ENCODE data around the gene SAMD4A.
"Not testable (repeated sequence)": the region's sequence is repeated elsewhere in the genome, so short reads cannot be mapped to it uniquely, and the experiment has no call there.

Gene SAMD4A

GRCh38 chr14:54591866-54592265 lies 24.9 kb downstream of the SAMD4A start:
- DNase-seq (ENCODE audit: low read depth, low spot score) = no peak

DNA sequence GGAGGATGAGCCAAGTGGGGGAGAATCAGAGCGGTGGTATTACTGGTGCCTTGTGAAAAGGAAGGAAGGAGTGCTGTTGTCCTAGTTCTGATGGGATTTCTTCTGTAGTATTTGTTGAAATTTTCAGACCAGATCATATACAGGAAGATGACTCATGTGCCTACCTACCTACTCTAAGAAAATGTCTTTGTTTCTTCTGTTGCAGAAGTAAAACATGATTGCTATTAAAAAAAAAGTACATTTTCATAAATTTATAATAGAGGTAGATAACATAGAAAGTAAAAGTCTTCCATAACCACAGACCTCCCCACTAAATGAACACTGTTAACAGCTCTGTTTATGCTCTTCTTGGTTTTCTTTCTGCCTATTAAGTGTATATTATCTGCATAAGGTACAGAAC lies 26.9 kb downstream of the SAMD4A start:
- no peak for DNase-seq (ENCODE audit: low read depth, low spot score)

GRCh38 chr14:54594537-54594936 lies 27.6 kb downstream of the SAMD4A start:
- no peak for DNase-seq (ENCODE audit: low read depth, low spot score)

GRCh38 chr14:54597795-54598443 lies 31.0 kb downstream of the SAMD4A start:
- DNase-seq (ENCODE audit: low read depth, low spot score) = no peak

DNA sequence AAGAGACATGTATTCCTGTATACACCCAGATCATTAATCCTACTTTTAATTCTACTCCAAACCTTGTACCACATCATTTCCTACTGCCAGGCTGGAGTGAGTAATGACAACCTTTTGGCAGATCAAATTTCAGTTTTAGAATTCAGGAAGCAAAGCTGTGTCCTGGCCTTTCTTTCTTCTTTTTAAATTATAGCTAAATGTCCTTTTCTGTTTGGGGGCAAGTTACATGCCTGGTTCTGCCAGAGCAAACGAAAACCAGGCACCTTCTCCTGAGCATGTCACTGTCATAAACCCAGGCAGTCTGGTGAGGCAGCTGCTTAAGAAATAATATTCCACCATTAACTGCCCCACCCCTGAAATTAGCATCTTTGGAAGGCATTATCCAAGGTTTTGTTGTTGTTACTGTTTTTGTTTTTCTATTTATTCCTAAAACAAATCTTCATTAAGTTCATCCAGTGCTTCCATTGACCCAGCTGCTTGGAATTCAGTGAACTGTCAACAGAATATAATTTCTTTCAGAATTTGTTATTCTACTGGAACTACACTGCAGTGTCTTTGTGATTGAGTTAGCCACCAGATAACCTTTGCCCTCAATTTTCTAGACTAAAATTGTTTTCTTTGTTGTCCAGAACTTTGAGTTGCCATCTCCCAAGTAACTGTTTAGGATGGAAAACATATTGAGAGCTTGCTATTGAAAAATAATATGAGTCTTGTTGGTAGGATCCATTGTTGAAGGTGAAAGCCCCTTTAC lies 33.2 kb downstream of the SAMD4A start:
- DNase-seq (ENCODE audit: low read depth, low spot score) = no peak

DNA sequence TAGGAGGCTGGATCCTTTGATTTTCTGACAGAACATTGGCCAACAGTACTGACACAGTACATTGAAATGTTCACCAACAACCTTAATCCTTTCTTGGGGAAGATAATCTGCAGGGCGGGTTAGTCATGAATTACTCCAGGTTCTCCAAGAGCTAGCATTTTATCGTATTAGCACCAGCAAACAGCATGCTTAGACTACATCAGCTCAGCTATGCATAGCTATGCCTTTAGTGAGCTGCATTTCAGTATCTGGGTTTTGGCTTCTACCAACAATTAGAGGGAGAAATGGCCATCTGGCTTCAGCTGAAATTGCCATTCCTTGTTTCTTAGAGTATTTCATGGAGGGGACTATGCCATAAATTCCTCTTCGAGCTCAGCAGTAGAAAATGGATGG lies 33.8 kb downstream of the SAMD4A start:
- no peak for DNase-seq (ENCODE audit: low read depth, low spot score)

DNA sequence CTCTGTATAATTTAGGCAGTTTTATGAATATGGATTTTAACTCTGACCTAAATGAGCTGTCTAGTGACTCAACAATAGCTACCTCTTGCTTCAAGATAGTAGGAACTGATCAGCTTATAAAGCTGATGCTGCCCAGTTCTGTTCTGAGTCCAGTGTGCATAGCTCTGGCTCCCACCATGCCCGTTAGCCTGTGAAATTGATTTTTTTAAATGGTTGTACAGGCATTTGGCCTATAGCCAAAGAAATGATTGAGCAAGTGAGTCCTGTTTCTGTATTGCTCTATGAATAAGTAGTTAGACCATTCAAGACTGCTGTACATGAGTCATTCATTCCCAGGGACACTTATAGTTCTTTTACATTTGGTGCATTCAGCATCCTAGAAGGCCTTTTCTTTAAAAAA lies 36.4 kb downstream of the SAMD4A start:
- DNase-seq (ENCODE audit: low read depth, low spot score) = no peak

DNA sequence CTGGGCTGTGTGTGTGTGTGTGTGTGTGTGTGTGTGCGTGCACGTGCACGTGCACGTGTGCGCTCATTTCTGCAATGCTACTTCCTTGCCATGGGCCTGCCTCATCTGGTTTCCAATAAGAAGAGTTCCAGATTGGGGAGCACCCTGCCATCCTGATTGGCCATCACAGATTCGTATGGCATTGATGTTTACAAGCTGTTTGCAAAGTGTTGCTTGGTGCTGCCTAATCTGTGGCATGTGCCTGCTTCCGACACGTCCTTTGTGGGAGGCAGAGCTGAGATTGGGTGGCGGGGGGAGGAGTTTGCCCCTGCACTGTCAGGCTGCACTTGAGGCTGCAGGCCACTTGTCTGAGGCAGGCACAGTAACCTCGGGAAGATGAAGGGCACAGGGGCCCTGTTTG lies 39.2 kb downstream of the SAMD4A start:
- no peak for DNase-seq (ENCODE audit: low read depth, low spot score)

DNA sequence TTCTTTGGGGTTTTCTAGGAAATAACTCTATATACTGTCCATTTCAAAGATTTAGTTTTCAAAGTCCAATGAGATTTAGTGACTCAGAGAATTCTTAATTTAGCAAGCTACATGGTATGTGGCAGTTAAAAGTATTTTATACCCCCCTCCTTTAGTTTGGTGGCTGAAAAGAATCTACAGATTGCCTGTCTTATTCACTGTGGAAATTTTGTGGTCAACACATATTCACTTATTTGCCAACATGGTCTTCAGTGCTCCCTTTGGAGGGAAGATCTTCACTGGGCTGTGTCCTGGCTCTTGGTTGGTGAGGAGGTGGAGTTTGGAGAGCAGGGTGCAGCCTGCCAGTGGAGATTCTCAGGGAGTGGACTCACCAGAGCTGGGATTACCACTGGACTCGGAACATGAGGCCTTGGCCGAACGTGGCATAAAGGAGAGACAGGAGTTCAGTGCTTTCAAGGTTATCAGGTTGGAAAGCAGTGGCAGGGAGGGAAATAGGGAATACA lies 39.8 kb downstream of the SAMD4A start:
- DNase-seq (ENCODE audit: low read depth, low spot score) = no peak

DNA sequence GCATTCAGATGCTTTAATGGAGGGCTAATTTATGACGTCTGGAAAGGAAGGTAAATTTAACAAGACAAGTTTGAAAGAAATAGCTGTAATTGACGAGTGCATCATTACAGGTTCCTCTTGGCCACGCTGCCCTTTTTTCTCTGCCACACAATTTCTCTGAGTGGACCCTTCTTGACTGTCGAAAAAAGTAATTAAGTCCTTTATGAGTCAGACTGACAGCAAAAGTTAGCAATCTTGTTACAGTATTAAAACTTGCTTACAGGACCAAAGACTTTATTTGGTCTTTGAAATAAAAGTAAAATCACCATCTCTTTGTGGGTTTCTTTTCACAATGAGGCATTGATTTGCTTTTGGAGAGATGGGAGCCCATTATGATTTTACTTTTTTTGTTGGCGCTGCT lies 42.6 kb downstream of the SAMD4A start:
- no peak for DNase-seq (ENCODE audit: low read depth, low spot score)

GRCh38 chr14:54610051-54610977 lies 43.4 kb downstream of the SAMD4A start:
- DNase-seq (ENCODE audit: low read depth, low spot score) = no peak

GRCh38 chr14:54614296-54614695 lies 47.4 kb downstream of the SAMD4A start:
- DNase-seq (ENCODE audit: low read depth, low spot score) = no peak

GRCh38 chr14:54617467-54617866 lies 50.5 kb downstream of the SAMD4A start:
- no peak for DNase-seq (ENCODE audit: low read depth, low spot score)

GRCh38 chr14:54621686-54622085 lies 54.8 kb downstream of the SAMD4A start:
- DNase-seq (ENCODE audit: low read depth, low spot score) = no peak

DNA sequence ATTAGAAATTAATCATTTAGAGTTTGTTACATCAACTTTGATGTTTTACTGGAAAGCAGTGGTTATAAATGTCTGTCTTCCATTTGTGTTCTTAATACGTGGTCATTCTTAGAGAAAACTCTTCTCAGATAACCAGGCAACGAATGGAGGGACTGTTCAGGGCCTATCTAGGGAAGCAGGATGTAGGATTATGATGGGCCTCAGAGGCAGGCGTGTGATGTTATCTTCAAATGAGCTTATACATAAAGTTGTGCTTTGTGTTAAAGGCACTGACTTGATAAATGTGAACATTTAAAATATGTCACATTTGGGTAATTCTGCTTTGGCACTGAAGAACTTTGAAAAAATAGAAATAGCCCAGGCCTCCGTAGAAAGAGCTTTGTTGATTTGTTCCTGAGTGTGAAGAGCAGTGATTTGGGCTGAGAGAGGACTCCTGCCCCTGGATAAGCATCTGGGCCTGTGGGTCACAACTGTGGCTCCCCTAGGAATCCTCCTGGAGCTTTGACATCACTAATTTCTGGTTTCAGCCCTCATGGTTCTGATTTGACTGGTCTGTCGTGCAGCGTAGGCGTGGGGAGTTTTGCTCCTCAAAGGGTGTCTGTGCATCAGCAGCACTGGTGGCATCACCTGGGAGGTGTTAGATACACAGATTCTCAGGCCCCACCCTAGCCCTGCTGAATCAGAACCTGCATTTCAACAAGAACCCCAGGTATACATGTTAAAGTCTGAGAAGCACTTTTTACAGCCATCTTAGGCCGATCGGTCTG lies 55.4 kb downstream of the SAMD4A start:
- DNase-seq (ENCODE audit: low read depth, low spot score) = no peak

DNA sequence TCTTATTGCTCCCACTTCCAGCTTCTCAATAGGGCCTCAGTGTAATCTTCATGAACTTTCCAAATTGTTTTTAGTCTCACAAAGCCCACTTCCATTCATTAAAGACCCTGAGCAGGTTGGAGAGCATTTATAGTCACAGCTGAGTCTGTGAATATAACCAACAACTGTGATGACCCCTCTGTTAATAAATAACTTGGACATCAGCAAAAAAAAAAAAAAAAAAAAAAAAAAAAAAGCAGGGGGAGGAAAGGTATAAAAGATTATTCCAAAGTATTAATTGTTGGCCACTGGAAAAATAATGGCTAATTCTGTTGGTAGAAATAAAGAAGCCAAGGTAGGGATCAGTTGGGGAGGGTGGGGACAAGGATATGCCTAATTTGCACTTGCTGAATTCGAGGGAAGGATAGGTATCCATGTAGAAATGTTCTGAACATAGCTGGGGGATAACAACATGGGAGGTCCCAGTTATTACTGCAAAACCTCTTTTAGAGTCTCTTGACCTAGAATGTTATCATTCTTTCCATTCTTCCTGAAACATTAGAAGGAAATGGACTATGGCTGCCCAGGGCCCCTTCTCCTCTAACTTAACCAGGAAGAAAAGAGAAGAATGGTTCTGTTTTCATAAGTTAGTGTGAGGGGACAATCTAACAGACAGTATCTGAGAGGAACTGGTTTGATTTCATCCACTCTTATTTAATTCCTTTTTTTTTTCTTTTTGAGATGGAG lies 56.5 kb downstream of the SAMD4A start:
- no peak for DNase-seq (ENCODE audit: low read depth, low spot score)

- DNase-seq (ENCODE audit: low read depth, low spot score) = not testable (repeated sequence)
Measured at GRCh38 chr14:54624005-54624358, 57.1 kb downstream of the SAMD4A start.

DNA sequence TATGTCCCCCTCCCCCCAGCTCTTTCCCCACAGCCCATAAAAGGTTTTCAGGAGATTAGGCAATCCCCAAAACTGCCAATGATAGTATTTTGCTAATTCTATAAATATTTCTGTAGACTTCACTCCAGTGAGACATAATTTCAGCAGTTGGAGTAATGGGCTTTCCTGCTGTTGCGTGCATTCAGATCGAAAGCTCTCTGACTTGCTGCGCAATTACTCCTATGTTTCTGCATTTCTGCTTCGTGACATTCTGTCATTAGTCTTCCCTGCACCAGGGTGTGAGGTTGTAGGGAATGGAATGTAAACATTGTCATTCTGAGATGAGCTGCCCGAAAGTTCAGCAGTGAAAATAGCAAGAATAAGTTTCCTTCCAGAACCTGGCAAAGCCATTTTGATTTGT lies 58.2 kb downstream of the SAMD4A start:
- DNase-seq (ENCODE audit: low read depth, low spot score) = no peak

GRCh38 chr14:54627219-54627539 lies 60.3 kb downstream of the SAMD4A start:
- DNase-seq (ENCODE audit: low read depth, low spot score) = no peak

- DNase-seq (ENCODE audit: low read depth, low spot score) = no peak
Measured at GRCh38 chr14:54627540-54628363, 60.8 kb downstream of the SAMD4A start.

Measured in smooth muscle cell of the brain vasculature (primary cell).